ENCODE measurements around the gene HES2.

Gene HES2

DNA sequence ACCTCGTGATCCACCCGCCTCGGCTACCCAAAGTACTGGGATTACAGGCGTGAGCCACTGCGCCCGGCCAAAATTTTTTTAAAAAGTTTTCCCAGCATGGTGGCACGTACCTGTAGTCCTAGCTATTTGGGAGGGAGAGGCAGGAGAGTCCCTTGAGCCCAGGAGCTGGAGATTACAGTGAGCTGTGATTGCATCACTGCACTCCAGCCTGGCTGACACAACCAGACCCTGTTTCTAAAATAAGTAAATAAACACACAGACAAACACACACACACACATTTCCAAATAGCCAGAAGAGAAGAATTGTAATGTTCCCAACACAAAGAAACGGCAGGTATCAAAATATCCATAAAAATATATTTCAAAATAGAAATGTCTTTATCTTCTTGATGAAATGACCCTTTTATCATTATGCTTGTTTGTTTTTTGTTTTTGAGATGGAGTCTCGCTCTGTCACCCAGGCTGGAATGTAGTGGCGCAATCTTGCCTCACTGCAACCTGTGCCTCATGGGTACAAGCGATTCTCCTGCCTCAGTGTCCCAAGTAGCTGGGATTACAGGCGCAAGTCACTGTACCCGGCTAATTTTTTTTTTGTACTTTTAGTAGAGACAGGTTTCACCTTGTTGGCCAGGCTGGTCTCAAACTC is 9.3 kb downstream of the HES2 start:
- TF ChIP-seq, protein P1, sequence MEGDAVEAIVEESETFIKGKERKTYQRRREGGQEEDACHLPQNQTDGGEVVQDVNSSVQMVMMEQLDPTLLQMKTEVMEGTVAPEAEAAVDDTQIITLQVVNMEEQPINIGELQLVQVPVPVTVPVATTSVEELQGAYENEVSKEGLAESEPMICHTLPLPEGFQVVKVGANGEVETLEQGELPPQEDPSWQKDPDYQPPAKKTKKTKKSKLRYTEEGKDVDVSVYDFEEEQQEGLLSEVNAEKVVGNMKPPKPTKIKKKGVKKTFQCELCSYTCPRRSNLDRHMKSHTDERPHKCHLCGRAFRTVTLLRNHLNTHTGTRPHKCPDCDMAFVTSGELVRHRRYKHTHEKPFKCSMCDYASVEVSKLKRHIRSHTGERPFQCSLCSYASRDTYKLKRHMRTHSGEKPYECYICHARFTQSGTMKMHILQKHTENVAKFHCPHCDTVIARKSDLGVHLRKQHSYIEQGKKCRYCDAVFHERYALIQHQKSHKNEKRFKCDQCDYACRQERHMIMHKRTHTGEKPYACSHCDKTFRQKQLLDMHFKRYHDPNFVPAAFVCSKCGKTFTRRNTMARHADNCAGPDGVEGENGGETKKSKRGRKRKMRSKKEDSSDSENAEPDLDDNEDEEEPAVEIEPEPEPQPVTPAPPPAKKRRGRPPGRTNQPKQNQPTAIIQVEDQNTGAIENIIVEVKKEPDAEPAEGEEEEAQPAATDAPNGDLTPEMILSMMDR (IDR thresholded peaks at IDR 0.05; ENCODE audit: borderline replicate concordance, control extremely low read depth, extremely low read depth, insufficient read depth, missing control alignments), result no peak
- in situ Hi-C loops (cut with MboI; ENCODE audit: low sequenced_read_pairs, unreplicated experiment), result no loop called here
- no peak for DNase-seq (ENCODE audit: low spot score)

DNA sequence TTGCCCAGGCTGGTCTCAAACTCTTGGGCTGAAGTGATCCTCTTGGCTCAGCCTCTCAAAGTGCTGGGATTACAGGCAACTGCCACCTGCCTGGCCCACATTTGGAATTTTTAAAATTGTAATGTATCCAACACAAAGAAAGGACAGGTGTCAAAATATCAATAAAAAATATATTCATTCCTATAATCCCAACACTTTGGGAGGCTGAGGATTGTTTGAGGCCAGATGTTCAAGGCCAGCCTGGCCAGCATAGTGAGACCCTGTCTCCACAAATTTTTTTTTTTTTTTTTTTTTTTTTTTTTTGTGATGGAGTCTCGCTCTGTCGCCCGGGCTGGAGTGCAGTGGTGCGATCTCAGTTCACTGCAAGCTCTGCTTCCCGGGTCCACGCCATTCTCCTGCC is 10.0 kb downstream of the HES2 start:
- TF ChIP-seq, protein P1 (IDR thresholded peaks at IDR 0.05; ENCODE audit: borderline replicate concordance, control extremely low read depth, extremely low read depth, insufficient read depth, missing control alignments), result no peak
- in situ Hi-C loops (cut with MboI; ENCODE audit: low sequenced_read_pairs, unreplicated experiment), result loop anchor here (10.0 kb wide), 2 partner anchors 65 to 155 kb away; no protein-coding TSS in a partner anchor
- DNase-seq (ENCODE audit: low spot score), result no peak

DNA sequence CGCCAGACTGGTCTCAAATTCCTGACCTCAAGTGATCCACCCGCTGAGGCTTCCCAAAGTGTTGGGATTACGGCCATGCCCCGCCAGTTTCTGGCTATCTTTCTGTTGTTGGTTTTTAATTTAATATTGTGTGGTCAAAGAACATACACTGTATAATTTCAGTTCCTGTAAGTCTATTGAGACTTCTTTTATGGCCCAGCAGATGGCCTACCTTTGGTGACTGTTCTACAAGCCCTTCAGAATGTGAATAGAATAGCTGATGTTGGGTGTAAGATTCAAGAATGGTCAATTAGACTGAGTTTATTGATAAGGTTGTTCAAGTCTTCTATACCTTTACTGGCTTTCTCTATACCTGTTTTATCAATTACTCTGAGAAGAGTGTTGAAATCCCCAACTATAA is 10.7 kb downstream of the HES2 start:
- TF ChIP-seq, protein P1 (IDR thresholded peaks at IDR 0.05; ENCODE audit: borderline replicate concordance, control extremely low read depth, extremely low read depth, insufficient read depth, missing control alignments), result no peak
- no peak for DNase-seq (ENCODE audit: low spot score)
- in situ Hi-C loops (cut with MboI; ENCODE audit: low sequenced_read_pairs, unreplicated experiment), result loop anchor here (10.0 kb wide), 2 partner anchors 64 to 154 kb away; no protein-coding TSS in a partner anchor

DNA sequence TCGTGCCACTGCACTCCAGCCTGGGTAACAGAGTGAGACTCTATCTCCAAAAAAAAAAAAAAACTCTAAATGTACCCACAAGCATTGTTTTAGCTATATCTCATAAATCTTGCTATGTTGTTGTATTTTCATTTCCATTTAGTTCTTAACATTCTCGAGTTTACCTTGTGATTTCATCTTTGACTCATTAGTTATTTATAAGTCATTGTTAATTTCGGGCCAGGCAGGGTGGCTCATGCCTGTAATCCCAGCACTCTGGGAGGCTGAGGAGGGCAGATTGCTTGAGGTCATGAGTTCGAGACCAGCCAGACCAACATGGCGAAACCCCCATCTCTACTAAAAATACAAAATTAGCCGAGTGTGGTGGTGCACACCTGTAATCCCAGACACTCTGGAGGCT is 11.7 kb downstream of the HES2 start:
- TF ChIP-seq, protein P1 (IDR thresholded peaks at IDR 0.05; ENCODE audit: borderline replicate concordance, control extremely low read depth, extremely low read depth, insufficient read depth, missing control alignments), result no peak
- in situ Hi-C loops (cut with MboI; ENCODE audit: low sequenced_read_pairs, unreplicated experiment), result loop anchor here (10.0 kb wide), 2 partner anchors 63 to 153 kb away; no protein-coding TSS in a partner anchor
- DNase-seq (ENCODE audit: low spot score), result no peak

DNA sequence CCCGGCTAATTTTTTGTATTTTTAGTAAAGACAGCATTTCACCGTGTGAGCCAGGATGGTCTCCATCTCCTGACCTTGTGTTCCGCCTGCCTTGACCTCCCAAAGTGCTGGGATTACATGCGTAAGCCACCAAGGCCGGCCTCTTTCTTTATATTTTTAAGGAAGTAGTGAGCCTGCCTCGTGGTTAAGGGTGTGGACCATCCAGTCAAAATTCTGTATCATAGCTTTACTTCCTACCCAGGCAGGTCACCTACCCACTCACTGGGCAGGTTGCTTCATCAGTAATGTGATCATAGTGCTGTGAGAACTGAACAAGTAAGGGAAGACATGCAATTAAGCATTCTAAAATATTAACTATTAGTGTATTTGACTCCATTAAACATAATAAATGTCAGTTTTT is 18.0 kb downstream of the HES2 start:
- no peak for DNase-seq (ENCODE audit: low spot score)
- in situ Hi-C loops (cut with MboI; ENCODE audit: low sequenced_read_pairs, unreplicated experiment), result loop anchor here (10.0 kb wide), 2 partner anchors 57 to 147 kb away; no protein-coding TSS in a partner anchor
- TF ChIP-seq, protein P1 (IDR thresholded peaks at IDR 0.05; ENCODE audit: borderline replicate concordance, control extremely low read depth, extremely low read depth, insufficient read depth, missing control alignments), result no peak

DNA sequence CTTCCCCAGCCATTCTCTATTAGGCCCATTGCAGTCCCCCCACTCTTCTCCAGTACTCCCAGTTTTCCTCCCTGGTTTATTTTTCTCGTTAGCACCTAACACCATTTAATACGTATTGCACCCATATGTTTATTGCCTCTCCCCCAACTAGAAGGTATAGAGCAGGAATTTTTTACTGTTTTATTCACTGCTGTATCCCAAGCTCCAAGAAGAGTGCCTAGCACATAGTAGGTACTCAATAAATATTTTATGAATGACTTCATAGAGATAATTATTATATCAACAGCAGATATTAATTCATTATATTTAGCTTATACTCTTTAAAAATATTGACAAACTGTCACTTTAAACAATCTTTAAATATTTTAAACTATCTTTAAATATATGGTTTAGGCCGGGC is 20.4 kb downstream of the HES2 start:
- in situ Hi-C loops (cut with MboI; ENCODE audit: low sequenced_read_pairs, unreplicated experiment), result no loop called here
- no peak for DNase-seq (ENCODE audit: low spot score)
- TF ChIP-seq, protein P1 (IDR thresholded peaks at IDR 0.05; ENCODE audit: borderline replicate concordance, control extremely low read depth, extremely low read depth, insufficient read depth, missing control alignments), result no peak

Data from GM13976 (cell line).